Left kidney (tissue), 2 donors: ENCODE results near the gene PHACTR4. TPM values are rescaled to one million over a fixed set of nuclear protein-coding genes. Genes with fewer than 3 reads are reported as not detected.
"Not testable (repeated sequence)": the region's sequence is repeated elsewhere in the genome, so short reads cannot be mapped to it uniquely, and the experiment has no call there.

Experiments
- DNase-seq: peaks from one replicate; pipeline ENCODE4 v3.0.0-alpha.2; 2013
- polyA plus RNA-seq: library from polyadenylated mRNA; unstranded; fragments of 120-200 nt; gene quantifications from one replicate; pipeline ENCODE4 v1.2.1, GENCODE V29; 2013; ENCODE audit not compliant: insufficient read length

PHACTR4 gene
- polyA plus RNA-seq, 1 donor = 105 TPM

DNA sequence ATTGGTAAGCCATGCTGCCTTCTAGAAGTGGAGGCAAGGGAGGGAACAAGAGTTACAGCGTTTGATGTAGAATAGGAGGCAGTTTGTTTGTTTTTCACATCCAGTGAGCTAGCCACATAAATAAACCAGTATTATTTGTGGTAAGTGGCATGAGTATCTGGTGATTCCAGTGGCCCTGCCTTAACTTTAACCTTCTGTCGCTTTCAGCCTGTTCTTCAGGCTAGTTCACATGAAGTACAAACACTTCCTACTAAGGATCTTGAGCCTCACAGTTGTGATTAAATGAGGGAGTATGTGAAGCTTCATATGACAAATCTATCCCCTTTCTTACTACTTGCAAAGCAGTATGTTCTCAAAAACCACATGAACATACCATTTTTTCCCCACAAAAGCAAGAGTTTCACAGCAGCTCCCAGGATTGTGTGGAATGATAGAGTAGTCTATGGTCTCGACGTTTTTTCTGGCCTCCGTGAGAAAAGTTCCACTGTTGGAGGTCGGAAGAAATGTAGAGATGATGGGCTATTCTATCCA, 59.5 kb downstream of the PHACTR4 start:
- no peak for DNase-seq

GRCh38 chr1:28436211-28436769, 66.8 kb downstream of the PHACTR4 start:
- DNase-seq = no peak

DNA sequence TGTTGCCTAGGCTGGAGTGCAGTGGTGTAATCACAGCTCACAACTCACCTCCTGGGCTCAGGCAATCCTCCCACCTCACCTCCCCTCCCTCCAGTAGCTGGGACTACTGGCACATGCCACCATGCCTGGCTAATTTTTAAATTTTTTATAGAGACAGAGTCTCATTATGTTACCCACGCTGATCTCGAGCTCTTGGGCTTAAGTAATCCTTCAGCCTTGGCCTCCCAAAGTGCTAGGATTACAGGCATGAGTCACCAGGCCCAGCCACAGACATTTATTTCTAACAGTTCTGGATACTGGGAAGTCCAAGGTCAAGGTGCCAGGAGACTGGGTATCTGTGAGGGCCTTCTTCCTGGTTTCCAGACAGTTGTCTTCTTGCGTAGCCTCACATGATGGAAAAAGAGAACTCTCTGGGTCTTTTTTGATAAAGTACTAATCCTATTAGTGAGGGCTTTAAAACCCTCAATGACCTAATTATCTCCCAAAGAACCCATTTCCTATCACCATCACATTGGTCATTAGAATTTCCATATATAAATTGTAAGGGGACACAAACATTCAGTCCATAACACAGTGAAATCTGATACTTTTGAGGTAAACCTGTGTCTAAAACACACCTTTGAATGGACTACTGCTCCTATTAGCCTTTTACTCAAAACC, 67.9 kb downstream of the PHACTR4 start:
- DNase-seq = no peak

- DNase-seq = peak; percentile 51
Measured at GRCh38 chr1:28437924-28438699, 68.6 kb downstream of the PHACTR4 start.

GRCh38 chr1:28439320-28439719, 69.8 kb downstream of the PHACTR4 start:
- no peak for DNase-seq

DNA sequence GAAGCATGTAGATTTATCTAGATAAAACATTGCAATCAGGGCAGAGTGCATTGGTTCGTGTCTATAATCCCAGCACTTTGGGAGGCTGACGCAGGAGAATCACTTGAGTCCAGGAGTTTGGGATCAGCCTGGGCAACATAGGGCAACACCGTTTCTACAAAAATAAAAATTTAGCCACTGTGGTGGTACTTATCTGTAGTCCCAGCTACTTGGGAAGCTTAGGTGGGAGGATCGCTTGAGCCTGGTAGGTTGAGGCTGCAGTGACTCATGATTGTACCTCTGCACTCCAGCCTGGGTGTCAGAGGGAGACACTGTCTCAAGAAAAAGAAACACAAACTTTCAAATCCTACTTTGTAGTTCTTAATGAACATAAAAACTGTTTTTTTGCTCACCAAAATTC, 72.1 kb downstream of the PHACTR4 start:
- DNase-seq = no peak

GRCh38 chr1:28443550-28443949, 74.0 kb downstream of the PHACTR4 start:
- no peak for DNase-seq

GRCh38 chr1:28447679-28448078, 78.1 kb downstream of the PHACTR4 start:
- no peak for DNase-seq

- DNase-seq = not testable (repeated sequence)
Measured at GRCh38 chr1:28448094-28448611, 78.6 kb downstream of the PHACTR4 start.

GRCh38 chr1:28449904-28450303, 80.4 kb downstream of the PHACTR4 start:
- no peak for DNase-seq

- DNase-seq = no peak
Measured at GRCh38 chr1:28450561-28450960, 81.0 kb downstream of the PHACTR4 start.

GRCh38 chr1:28451011-28451410, 81.5 kb downstream of the PHACTR4 start:
- no peak for DNase-seq

GRCh38 chr1:28456078-28456477, 86.5 kb downstream of the PHACTR4 start:
- no peak for DNase-seq

- DNase-seq = no peak
Measured at GRCh38 chr1:28457678-28458077, 88.1 kb downstream of the PHACTR4 start.

GRCh38 chr1:28458237-28459228, 89.0 kb downstream of the PHACTR4 start:
- no peak for DNase-seq

GRCh38 chr1:28466226-28466778, 96.8 kb downstream of the PHACTR4 start:
- DNase-seq = no peak

DNA sequence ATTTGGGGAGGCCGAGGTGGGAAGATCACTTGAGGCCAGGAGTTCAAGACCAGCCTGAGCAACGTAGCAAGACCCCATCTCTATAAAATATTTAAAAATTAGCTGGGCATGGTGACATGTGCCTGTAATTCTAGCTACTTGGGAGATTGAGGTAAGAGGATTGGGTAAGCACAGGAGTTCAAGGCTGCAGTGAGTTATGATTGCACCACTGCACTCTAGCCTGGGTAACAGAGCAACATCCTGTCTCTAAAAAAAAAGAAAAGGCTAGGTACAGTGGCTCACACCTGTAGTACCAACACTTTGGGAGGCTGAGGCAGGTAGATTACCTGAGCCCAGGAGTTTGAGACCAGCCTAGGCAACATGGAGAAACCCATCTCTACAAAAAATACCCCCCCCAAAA, 100.6 kb downstream of the PHACTR4 start:
- no peak for DNase-seq

DNA sequence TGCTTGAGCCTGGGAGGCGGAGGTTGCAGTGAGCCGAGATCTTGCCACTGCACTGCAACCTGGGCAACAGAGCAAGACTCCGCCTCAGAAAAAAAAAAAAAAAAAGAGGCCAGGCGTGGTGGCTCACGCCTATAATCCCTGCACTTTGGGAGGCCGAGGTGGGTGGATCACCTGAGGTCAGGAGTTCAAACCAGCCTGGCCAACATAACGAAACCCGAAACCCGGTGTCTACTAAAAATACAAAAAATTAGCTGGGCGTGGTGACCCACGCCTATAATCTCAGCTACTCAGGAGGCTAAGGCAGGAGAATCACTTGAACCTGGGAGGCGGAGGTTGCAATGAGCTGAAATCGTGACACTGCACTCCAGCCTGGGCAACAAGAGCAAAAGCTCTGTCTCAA, 110.0 kb downstream of the PHACTR4 start:
- DNase-seq = not testable (repeated sequence)

DNA sequence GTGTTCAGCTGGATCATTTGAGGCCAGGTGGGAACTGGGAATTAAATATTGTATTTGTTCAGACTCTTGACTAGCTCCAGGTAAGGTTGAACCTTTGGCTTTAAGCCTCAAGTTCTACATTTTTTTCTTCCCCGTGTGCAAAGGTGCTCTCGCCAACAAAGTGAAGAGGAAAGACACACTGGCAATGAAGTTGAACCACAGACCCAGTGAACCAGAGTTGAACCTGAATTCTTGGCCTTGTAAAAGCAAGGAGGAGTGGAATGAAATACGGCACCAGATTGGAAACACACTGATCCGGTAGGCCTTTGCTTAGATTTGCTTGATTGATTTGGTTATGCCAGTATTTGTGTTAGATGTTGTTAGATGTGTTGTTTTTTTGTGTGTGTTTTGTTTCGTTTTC, 110.8 kb downstream of the PHACTR4 start:
- peak; percentile 44 for DNase-seq

GRCh38 chr1:28482138-28482537, 112.6 kb downstream of the PHACTR4 start:
- no peak for DNase-seq

- no peak for DNase-seq
Measured at GRCh38 chr1:28482702-28483101, 113.2 kb downstream of the PHACTR4 start.
